ENCODE results near the gene CRY2.

Gene CRY2

DNA sequence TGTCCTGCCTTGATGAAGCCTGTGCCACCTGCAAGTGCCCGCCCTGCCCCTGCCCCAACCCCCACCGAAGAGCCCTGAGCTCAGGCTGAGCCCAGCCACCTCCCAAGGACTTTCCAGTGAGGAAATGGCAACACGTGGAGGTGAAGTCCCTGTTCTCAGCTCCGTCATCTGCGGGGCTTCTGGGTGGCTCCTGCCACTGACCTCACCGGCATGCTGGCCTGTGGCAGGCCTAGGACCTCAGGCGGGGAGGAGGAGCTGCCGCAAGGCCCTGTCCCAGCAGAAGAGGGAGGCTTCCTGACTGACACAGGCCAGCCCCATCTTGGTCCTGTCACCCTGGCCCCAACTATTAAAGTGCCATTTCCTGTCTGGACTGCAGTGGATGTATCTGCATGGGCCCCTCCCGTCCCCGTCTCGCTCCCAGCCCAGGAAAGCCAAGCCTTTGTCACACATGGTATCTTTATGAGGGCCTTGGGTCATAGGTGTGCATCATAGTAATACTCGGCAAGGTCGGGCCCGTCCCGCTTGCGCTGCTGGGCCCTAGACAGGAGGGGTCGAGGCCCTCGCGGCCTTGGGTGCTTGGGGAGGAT lies 58.9 kb downstream of the CRY2 start:
- no peaks in the 10 kb centered on the region for H3K4me1 ChIP-seq (ENCODE audit: insufficient read depth, low read length)
- H3K9ac ChIP-seq (ENCODE audit: low read depth, low read length), result no peak overlapping the region
- no peak overlapping the region for H3K27ac ChIP-seq (ENCODE audit: low read length)
- no peak overlapping the region for H3K4me3 ChIP-seq (ENCODE audit: low read length)
- no peaks in the 10 kb centered on the region for H3K9me3 ChIP-seq (ENCODE audit: insufficient read depth, low read depth, low read length)
- H3K27me3 ChIP-seq (ENCODE audit: insufficient read depth, low read length), result peaks cover 2% of the 10 kb centered on the region; the same call in 1 of the 2 replicates
- peaks cover 20% of the 10 kb centered on the region for H3K36me3 ChIP-seq (ENCODE audit: insufficient read depth, low read depth, low read length)

DNA sequence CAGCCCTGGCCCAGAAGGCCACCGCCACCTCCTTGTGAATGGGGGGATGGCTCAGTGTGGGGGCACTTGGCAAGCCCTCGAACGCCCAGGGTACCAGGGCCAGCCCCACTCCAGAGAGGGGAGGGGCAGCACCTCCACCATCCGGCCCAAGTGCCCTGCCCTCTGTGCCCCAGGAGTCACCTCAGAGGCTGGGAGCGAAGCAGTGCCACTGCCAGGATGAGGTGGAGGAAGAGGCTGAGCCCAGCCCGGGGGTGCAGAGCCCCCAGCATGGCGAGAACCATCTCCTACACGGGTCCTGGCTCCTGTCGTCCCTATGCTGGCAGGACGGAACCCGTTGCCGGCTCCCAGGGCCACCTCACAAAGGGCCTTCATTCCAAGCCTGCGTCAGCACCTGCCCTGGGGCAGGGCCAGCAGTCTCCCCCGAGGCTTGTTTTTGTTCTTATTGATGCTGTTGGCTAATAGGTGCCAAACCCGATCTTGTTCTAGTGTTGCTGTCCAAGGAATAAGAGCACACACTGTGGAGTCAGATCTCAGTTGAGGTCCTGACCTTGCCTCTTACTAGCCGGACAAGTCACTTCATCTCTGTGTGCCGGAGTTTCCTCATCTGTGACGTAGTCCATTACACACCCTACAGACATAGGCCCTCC lies 59.8 kb downstream of the CRY2 start, which contains the start of gene FREY1:
Gene FREY1 (minus strand): TSS at position 307 of the 647 bp plus-strand sequence. CDS start 26 bp downstream, at position 281.
- Histone ChIP-seq H3K4me1 (ENCODE audit: insufficient read depth, low read length) (no peaks in the 10 kb centered on the region), H3K36me3 (ENCODE audit: insufficient read depth, low read depth, low read length) (peaks cover 23% of the 10 kb centered on the region), H3K27ac (ENCODE audit: low read length) (no peak within 1 kb of the TSS), H3K27me3 (ENCODE audit: insufficient read depth, low read length) (no peaks in the 10 kb centered on the region), H3K9ac (ENCODE audit: low read depth, low read length) (no peak within 1 kb of the TSS), H3K4me3 (ENCODE audit: low read length) (no peak within 1 kb of the TSS), H3K9me3 (ENCODE audit: insufficient read depth, low read depth, low read length) (no peaks in the 10 kb centered on the region)

DNA sequence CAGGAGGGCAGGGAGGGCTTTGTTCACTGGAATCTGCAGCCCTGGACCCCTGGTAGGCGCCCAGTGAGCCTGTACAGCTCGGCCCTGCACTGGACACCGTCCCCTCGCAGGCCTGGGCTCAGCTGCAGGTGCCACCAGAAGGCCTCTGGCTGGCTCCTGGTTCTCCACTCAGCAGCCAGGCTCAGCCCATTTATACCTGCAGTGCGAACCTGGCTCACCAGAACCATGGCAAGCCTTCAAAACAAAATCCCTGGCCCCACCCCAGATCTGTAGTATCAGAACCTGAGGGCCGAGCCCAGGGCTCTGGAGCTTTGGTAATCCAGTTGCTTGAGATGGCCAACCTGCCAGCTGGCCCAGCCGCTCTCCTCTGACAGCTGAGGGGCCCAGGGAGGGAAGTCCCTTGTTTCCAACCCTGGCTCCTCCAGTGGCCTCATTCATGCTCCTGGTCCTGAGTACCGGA lies 60.7 kb downstream of the CRY2 start:
- Histone ChIP-seq H3K9me3 (ENCODE audit: insufficient read depth, low read depth, low read length) (no peaks in the 10 kb centered on the region), H3K4me1 (ENCODE audit: insufficient read depth, low read length) (no peaks in the 10 kb centered on the region), H3K4me3 (ENCODE audit: low read length) (no peak overlapping the region), H3K9ac (ENCODE audit: low read depth, low read length) (no peak overlapping the region), H3K36me3 (ENCODE audit: insufficient read depth, low read depth, low read length) (peaks cover 23% of the 10 kb centered on the region), H3K27ac (ENCODE audit: low read length) (no peak overlapping the region), H3K27me3 (ENCODE audit: insufficient read depth, low read length) (no peaks in the 10 kb centered on the region)

DNA sequence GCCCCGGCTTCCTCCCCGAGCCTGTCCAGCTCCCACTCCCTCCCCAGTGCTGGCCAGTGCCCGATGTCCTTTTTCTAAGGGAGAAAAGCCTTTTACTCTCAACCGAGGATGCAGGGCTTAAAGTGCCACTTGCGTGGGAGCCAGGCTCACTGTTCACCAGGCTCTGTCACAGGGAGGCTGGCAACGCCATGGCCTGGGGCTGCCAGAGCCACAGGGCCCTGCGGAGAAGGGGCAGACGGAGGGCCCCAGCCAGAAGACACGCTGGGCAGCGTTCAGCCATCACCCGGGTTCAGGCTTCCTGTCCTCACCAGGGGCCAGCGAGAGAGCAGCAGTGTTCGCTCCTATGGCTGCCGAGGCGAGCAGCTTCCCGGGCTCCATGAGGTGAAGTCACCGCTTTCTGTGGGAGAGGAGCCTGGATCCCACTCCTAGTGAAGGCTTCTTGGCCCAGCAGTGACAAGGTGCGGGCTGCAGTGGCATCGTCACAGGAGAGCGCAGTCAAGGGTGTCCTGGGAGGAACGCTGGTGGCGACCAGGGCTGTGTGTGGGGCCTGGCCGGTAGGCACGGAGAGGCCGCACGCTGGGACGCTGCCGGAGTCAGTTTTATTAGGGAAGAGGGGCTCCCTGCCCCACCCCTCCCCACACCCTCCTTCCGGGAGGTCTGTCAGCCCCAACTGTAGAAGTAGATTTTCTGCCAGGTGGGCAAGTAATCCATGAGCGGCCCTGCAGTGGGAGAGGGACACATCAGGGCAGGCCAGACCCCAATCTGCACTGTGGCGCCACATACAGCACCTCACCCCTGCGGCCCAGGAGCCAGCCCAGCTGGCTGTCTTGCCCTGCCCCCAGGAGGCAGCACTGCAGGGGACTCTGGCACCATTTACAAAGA lies 62.6 kb downstream of the CRY2 start:
- Histone ChIP-seq H3K27me3 (ENCODE audit: insufficient read depth, low read length) (no peaks in the 10 kb centered on the region), H3K27ac (ENCODE audit: low read length) (no peak overlapping the region), H3K9ac (ENCODE audit: low read depth, low read length) (no peak overlapping the region), H3K36me3 (ENCODE audit: insufficient read depth, low read depth, low read length) (peaks cover 25% of the 10 kb centered on the region), H3K4me3 (ENCODE audit: low read length) (no peak overlapping the region), H3K4me1 (ENCODE audit: insufficient read depth, low read length) (no peaks in the 10 kb centered on the region), H3K9me3 (ENCODE audit: insufficient read depth, low read depth, low read length) (no peaks in the 10 kb centered on the region)

DNA sequence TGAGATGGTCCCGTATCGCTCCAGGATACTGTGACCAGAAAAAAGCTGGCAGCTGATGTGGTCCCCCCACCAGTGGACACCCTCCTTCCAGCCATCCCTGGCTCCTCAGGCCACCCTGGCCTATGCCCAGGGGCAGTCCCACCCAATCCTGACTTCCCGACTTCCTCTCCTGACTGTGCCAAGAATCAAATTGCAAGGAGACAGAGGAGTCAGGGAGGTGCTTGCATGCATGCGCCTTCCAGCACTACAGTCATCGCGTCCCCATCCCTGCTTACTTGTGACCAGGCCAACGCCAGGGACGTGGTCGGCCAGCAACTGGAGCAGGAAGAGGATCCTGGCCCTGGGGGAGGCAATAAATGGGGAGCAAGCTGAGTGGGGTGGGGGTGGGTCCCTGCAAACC lies 63.3 kb downstream of the CRY2 start:
- H3K4me1 ChIP-seq (ENCODE audit: insufficient read depth, low read length), result no peaks in the 10 kb centered on the region
- no peaks in the 10 kb centered on the region for H3K27me3 ChIP-seq (ENCODE audit: insufficient read depth, low read length)
- H3K9me3 ChIP-seq (ENCODE audit: insufficient read depth, low read depth, low read length), result no peaks in the 10 kb centered on the region
- no peak overlapping the region for H3K4me3 ChIP-seq (ENCODE audit: low read length)
- H3K36me3 ChIP-seq (ENCODE audit: insufficient read depth, low read depth, low read length), result peaks cover 33% of the 10 kb centered on the region
- no peak overlapping the region for H3K9ac ChIP-seq (ENCODE audit: low read depth, low read length)
- H3K27ac ChIP-seq (ENCODE audit: low read length), result no peak overlapping the region

DNA sequence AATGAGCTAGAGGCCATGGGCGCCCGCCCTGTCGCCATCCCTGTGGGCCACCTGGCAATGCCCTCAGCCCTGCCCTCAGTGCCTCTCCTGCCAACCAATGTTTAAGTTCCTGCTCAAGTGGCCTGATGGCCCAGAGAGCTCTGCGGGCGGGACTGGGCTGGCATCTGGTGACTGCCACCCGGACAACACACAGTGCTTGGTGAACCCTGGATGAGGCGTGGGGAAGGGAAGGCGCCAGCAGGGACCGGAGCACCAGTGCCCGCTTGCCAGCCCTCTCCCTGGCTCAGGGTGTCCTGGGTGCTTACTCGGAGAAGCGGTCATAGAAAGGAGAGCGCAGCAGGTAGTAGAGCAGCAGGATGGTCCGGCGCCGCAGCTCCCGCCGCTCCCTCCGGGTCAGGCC lies 66.2 kb downstream of the CRY2 start:
- H3K9ac ChIP-seq (ENCODE audit: low read depth, low read length), result no peak overlapping the region
- H3K4me3 ChIP-seq (ENCODE audit: low read length), result no peak overlapping the region
- no peaks in the 10 kb centered on the region for H3K9me3 ChIP-seq (ENCODE audit: insufficient read depth, low read depth, low read length)
- peaks cover 40% of the 10 kb centered on the region for H3K36me3 ChIP-seq (ENCODE audit: insufficient read depth, low read depth, low read length)
- no peaks in the 10 kb centered on the region for H3K27me3 ChIP-seq (ENCODE audit: insufficient read depth, low read length)
- H3K4me1 ChIP-seq (ENCODE audit: insufficient read depth, low read length), result 0 out of 2 replicates have a peak, but pooled peaks cover 2% of the 10 kb centered on the region
- H3K27ac ChIP-seq (ENCODE audit: low read length), result no peak overlapping the region

DNA sequence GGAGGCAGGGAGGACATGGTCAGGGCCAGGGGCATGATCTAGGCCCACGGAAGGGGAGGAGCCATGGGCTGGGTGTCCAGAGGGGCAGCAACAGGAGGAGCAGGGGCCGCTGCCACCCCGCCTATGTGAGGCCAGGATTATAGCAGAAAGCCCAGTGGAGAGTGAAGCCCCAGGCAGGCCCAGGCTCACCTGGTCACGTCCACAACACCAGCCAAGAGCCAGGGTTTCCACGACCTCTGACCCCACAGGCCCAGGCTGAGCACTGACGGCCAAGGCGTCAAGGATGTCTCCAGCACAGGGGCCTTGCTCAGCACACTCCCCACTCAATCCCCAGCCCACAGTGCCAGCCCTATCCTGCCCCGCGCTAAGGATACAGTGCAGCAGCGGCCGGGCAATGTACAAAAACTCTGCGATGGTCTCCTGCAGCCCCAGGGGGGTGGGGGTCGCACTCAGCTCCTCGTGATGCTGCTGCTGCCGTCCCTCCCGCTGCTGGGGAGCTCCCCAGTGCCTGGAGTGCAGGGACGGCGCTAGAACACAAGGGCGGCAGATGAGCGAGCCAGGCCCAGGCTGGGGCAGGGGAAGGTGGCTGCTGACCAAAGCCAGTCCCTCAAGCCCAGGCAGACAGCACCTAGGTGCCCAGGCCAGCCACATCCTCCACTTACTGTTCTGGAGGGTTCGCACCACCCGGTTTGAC lies 66.8 kb downstream of the CRY2 start:
- Histone ChIP-seq H3K27ac (ENCODE audit: low read length) (no peak overlapping the region), H3K36me3 (ENCODE audit: insufficient read depth, low read depth, low read length) (peaks cover 40% of the 10 kb centered on the region), H3K9ac (ENCODE audit: low read depth, low read length) (no peak overlapping the region), H3K9me3 (ENCODE audit: insufficient read depth, low read depth, low read length) (no peaks in the 10 kb centered on the region), H3K4me1 (ENCODE audit: insufficient read depth, low read length) (peaks cover 4% of the 10 kb centered on the region; the same call in 1 of the 2 replicates), H3K4me3 (ENCODE audit: low read length) (no peak overlapping the region), H3K27me3 (ENCODE audit: insufficient read depth, low read length) (no peaks in the 10 kb centered on the region)

DNA sequence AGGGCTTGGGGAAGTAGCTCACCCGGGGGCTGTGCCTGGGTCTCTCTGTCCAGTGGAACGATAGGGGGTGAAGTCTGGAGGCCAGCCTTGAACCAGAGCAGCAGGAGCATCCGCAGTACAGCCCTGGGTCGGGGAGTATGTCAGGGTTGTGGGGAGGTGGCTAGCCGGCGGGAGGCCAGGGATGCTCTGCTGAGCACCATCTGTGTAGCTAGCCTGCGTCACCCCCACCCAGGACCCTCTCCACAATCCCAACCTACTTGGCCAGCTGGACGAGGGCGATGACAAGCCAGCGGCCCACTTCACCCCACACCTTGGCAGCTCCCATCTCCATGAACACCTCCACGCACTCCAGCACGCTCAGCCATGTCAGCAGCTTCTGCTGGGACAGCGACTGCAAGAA lies 68.2 kb downstream of the CRY2 start:
- H3K9me3 ChIP-seq (ENCODE audit: insufficient read depth, low read depth, low read length), result no peaks in the 10 kb centered on the region
- H3K27ac ChIP-seq (ENCODE audit: low read length), result no peak overlapping the region
- no peak overlapping the region for H3K9ac ChIP-seq (ENCODE audit: low read depth, low read length)
- peaks cover 36% of the 10 kb centered on the region for H3K36me3 ChIP-seq (ENCODE audit: insufficient read depth, low read depth, low read length)
- peaks cover 10% of the 10 kb centered on the region; the same call in 1 of the 2 replicates for H3K4me1 ChIP-seq (ENCODE audit: insufficient read depth, low read length)
- peaks cover 1% of the 10 kb centered on the region; the same call in 1 of the 2 replicates for H3K27me3 ChIP-seq (ENCODE audit: insufficient read depth, low read length)
- H3K4me3 ChIP-seq (ENCODE audit: low read length), result no peak overlapping the region

DNA sequence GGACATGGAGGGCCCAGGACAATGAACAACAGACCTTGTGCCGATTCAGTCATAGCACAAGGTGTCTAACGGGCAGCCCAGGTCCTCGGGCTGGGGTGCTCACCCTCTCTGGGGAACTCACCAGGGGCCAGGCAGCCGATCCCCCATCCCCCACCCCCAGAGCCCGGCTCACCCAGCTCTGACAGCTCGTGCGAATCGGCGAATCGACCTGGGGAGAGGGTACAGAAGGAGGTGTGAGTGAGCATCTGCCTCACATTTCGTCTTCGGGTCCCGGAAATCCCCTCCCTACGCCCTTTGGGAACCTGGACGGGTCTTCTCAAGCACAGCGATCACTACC lies 70.0 kb downstream of the CRY2 start:
- H3K9ac ChIP-seq (ENCODE audit: low read depth, low read length), result peak overlapping the region; percentile 74; the same call in 1 of the 2 replicates
- peaks cover 15% of the 10 kb centered on the region for H3K27me3 ChIP-seq (ENCODE audit: insufficient read depth, low read length)
- no peak overlapping the region for H3K27ac ChIP-seq (ENCODE audit: low read length)
- no peaks in the 10 kb centered on the region for H3K9me3 ChIP-seq (ENCODE audit: insufficient read depth, low read depth, low read length)
- H3K4me3 ChIP-seq (ENCODE audit: low read length), result peak overlapping the region; percentile 93
- peaks cover 29% of the 10 kb centered on the region for H3K36me3 ChIP-seq (ENCODE audit: insufficient read depth, low read depth, low read length)
- peaks cover 20% of the 10 kb centered on the region; the same call in 1 of the 2 replicates for H3K4me1 ChIP-seq (ENCODE audit: insufficient read depth, low read length)

DNA sequence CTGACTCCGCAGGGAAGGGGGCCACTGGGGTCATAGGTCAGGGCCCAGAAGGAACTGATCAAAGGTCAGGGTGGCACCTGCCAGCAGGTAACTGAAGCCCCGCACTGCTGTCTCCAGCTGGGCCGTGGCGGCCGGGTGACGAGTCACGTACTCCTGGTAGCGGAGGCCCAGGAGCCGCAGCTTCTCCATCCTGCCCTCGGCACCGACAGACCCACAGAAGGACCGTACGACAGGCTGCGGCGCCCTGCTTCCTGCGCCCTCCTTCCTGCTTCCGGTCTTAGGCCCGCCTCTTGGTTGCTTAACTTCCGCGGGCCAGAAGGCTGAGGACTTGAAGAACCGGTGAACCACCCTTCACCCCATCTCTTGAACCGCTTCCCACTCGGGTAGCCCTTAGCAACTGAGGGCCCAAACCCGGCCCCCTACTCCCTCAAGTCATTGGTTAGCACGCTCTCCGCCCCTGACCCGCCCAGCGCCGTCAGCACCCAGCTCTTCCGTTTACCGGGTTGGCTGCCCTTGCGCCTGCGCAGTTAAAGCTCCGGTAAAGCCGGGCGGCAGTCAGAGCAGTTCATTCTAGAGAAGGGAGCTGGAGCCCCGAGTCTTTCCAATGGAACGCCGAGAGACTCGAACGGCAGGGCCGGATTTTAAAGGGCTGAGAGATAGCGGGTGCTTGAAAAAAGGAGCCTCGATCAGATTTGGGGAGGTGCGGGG lies 70.5 kb downstream of the CRY2 start, which contains the start of gene PEX16:
Gene PEX16 (minus strand): TSS at position 255 of the 708 bp plus-strand sequence. CDS start 66 bp downstream, at position 189.
- peaks cover 29% of the 10 kb centered on the region for H3K36me3 ChIP-seq (ENCODE audit: insufficient read depth, low read depth, low read length)
- peaks cover 20% of the 10 kb centered on the region; the same call in 1 of the 2 replicates for H3K4me1 ChIP-seq (ENCODE audit: insufficient read depth, low read length)
- peak within 1 kb of the TSS; percentile 31 for H3K27ac ChIP-seq (ENCODE audit: low read length)
- peaks cover 16% of the 10 kb centered on the region for H3K27me3 ChIP-seq (ENCODE audit: insufficient read depth, low read length)
- no peaks in the 10 kb centered on the region for H3K9me3 ChIP-seq (ENCODE audit: insufficient read depth, low read depth, low read length)
- peak within 1 kb of the TSS; percentile 74; the same call in 1 of the 2 replicates for H3K9ac ChIP-seq (ENCODE audit: low read depth, low read length)
- H3K4me3 ChIP-seq (ENCODE audit: low read length), result peak within 1 kb of the TSS; percentile 93
